ENCODE measurements around the gene MRPS24.

Gene MRPS24

DNA sequence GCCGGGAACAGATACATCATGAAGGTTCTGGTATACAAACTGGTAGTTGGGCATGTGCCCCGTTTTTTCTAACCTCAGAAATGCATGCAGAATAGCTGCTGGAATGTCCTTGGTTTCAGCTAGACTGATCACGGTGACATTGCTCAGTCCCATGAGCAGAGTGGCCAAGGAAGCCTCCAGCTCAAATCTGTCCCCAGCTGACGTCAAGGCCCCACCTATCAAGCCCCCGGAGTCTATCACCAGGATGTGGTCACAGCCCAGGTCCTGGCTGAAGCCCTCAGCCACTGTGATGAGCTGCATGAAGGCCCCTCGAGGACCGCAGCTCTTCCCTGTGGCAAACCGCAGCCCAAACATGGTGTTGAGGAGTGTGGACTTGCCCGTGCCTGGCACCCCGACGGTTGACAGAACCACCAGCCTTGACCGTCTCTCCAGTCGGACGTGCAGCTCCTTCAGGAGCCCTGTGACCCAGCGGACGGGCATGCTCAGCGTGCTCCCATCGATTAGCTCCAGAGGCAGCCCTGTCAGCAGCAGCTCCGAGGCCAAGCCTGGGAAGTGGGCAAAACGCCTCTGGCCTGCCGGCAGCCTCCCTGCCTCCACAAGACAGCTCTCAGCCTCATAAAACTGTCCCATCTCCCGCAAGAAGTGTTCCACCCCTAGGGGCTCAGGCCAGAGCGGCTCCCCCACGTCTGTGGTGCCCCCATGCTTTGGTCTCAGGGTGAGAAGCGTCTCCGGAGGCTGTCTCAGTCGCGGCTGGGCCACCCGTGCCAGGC is 7.8 kb upstream of the MRPS24 start:
- no peak for DNase-seq

DNA sequence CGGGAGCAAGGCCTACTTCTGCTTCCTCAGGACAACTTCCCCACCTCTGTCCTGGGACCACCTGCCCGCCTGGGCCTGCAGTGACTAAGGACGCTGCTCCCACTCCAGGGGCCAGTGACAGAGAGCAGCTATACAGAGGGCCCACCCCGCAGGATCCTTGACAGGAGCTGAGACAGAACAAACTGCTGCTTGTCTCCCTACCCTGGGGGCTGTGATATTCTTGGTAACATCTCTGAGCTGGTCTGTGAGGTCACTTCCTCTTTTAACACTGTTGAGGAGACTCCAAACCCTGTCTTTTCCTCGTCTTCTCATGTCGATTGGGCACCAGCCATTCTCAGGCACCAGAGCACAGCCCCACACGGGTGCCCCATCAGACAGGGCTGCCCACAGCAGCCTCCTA is 6.9 kb upstream of the MRPS24 start:
- no peak for DNase-seq

DNA sequence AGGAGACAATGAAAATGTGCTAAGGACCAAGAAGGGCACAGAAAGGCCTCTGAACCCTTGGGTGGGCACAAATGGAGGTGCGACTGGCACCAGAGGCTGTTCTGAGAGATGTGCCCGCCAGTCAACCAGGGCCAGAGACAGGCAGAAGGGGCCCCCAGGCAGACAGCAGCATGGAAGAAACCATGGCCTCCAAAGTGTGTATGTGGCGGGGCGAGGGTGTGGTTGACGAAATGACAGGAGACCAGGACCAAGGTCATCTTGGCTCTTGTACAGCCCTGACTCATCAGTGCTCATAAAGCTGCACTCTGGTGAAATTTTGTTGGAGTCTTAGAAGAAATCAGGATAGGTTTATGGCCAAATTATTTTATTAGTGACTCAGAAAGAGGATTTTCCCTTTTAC is 4.0 kb upstream of the MRPS24 start:
- no peak for DNase-seq

DNA sequence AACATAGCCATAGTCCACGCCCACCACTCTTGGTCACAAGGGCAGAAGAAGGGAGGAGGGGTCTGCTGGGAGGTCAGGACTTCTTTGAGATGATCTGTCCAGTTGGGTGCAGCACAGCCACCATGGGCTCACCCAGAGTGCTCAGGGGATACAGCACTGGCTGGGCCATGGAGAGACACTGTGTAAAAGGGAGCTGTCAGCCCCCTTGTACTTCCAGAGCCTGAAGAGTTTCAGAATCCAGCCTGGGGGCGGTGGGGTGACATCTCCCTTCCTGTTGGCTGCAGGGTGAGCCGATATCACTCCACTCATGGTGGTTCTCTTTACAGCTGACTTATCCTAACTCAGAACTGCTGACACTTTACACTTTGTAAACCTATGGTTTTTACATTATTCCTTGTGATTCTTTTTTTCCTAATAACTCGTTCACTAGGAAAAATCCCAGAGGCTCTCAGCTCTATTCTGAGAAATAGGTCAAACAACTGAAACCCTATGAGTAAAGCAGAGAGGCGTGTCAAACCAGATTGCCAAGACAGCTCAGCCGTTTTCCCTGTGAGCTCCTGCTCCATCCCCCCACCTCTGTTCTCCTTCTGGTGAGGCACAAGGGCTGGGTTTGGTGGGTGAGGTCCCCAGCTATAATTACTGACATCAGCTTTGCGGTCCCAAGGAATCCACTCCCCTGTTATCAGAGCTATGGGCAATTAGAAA is 3.2 kb upstream of the MRPS24 start:
- no peak for DNase-seq

DNA sequence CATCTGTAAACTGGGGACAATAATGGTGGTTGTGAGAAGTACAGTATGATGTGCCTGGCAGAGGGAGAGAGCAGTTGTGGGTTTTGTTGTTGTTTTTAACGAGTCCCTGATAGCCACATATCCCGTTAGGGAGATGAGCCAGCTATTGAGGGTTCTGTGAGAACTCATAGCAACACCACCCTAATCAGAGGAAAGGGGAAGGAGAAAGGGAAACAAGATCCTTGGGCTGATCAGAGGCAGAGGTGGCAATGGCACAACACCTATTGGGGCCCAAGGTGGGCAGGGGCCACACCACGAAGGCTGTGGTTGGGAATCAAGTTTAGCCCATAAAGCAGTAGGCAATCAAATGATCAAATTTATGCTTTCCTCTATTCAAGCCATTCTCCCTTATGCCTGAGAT is 1.7 kb upstream of the MRPS24 start:
- DNase-seq: no peak

DNA sequence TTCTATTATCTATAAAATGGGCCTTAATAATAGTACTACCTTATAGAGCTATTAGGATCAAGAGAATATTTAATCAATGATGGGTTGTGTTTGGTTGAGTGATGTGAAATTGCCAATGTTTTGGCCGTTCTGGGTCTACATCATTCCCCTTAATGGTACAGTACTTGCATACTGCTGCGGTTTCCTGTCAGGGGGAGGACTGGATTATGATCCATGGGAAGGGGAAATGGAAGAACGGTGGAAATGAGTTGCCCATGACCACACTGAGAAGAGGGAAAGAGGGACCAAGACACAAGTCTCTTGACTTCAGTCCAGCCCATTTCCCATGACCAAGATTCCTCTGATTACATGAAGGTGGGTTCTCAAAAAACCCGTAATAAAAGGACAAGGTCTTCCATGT is 999 bp upstream of the MRPS24 start:
- no peak for DNase-seq

DNA sequence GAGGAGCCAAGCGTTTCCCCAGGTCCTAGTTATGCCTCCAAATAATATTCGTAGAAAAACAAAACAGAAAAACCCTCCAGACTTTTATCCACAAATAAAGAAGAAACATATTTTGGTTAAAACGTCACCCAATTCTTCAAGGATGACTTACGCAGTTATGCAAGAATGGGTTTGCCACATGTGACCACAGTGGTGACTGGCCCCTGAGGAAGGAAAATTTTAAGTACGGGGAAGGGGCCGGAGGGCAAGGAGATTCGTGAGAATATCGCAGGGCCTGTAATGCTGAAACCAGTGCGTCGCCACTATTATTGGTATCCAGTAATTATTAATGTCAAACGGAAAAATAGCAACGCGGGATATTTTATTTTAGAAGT is 537 bp upstream of the MRPS24 start:
- DNase-seq: no peak

DNA sequence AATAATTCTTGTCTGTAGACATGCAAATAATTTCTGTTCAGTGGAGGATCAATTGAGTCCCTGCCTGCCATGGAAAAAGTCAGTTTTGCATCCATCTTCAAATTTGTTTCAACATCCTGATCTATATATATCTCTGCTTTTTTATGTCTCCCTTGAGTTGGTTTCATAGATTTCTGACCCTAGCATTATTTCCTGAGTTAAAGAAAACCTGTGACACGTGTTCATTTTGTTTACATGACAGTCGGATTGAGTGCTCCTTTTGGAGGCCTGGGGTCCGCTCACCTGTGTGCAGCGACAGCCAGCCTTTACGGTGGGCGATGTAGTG is 674 bp downstream of the MRPS24 start:
- no peak for DNase-seq

DNA sequence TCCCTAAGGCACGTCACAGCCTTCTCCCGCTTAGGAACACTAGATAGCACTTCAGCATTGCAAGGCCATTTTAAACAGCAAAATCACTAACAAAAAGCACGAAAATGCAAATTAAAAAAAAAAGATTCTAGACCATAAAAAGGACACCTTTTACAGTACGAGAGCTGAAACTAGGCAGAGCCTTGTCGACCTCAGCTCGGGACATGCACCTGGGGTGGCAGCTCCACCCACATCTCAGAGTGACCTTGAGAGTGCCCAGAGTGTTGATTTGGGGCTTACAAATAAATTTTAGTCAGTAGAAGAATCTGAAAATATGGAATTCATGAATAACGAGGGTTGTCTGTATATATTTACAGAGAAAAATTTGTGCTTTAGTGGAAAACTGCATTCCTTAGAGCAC is 1.1 kb downstream of the MRPS24 start:
- DNase-seq: no peak

DNA sequence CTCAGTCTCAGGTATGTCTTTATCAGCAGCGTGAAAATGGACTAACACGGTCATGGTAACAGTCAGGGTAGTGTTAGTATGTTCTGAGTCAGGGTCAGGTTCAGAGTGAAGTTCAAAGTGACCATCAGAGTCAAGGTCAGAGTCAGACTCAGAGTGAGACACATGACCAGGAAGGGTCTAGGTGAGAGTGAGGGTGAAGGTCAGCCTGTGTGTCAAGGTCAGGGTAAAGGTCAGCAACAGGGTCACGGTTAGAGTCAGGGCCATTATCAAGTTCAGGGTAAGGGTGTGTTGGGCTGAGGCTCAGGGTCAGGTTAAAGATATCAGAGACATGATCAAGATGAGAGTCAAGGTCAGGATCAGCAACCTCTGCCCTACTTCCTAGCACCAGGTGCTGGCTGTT is 4.0 kb downstream of the MRPS24 start:
- no peak for DNase-seq

DNA sequence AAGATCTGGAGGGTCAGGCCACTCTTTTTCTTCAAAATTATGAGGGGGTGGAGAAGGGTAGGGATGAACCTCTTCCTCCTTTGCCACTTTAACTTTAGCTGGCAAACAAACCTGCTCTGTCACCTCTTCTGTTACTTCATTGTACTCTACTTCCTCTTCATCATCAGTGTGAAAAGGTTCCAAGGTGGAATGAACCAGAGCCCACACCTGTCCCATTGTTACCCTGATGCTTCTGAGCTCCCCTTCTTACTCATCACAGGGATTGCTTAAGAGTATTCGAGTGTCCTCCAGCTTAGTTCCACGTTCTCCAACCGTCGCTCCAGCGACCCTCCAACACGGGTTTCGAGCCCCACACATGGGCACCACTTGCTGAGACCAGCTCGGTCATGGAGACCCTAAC is 5.2 kb downstream of the MRPS24 start:
- DNase-seq: no peak

DNA sequence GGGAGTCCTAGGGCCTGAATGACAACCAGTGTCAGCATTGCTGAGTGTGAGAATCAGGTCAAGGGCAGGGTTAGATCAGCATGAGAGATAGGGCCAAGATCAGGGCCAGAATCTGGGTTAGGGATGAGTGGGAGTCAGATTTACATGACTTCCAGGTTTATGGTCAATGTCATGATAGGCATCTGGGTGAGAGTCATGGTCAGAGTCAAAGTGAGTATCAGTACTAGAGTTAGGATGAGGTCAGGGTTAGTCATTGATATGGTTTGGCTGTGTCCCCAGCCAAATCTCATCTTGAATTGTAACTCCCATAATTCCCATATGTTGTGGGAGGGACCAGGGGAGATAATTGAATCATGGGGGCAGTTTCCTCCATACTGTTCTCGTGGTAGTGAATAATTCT is 12.3 kb downstream of the MRPS24 start:
- DNase-seq: no peak

DNA sequence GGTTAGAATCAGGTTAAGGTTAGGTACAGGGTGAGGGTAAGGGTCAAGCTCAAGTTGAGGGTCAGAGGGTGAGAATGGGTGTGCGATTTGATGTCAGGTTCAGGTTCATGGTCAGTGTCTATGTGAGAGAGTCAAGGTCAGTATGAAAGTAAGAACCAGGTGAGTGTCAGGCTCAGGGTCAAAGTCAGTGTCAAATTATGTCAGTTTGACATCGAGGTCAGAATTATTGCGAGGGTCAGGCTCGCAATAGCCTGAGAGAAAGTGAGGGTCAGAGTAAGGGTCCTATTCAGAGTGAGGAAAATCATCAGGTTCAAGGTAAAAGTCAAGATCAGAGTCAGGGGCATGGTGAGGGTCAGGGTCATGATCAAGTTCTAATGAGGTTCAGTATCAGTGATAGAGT is 13.0 kb downstream of the MRPS24 start:
- no peak for DNase-seq

DNA sequence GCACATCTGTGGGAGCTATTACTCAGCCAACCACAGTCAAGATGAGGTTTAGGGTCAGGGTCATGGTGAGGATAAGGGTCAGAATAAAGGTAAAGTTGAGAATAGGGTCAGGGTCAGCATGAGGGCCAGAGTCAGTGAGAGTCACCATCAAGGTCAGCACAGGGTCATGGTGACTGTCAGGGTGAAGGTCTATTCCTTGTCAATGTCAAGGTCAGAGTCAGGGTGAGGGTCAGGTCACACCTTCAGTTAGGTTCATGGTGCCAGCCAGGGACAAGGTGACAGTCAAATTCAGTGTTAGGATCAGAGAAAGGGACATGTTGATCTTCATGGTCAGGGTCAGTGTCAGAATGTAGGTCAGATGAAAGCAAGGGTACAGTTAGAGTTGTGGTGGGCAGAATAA is 14.1 kb downstream of the MRPS24 start:
- no peak for DNase-seq

DNA sequence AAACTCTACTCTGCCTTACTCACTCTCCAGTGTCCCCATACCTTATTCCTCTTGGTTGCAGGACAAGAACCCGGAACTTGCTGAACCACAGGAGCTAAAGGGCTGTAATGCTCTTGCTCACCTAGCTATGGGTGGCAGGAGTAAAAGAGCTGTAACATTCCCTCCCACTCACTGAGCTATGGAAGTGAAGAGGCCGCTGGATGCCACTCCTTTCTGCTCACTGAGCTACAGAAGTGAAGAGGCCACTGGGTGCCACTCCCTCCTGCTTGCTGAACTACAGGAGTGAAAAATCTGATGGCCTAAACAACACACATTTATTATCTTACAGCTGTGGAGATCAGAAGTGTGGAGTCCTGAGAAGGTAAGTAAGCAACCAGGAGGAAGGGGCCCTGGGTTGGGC is 17.5 kb downstream of the MRPS24 start:
- no peak for DNase-seq

DNA sequence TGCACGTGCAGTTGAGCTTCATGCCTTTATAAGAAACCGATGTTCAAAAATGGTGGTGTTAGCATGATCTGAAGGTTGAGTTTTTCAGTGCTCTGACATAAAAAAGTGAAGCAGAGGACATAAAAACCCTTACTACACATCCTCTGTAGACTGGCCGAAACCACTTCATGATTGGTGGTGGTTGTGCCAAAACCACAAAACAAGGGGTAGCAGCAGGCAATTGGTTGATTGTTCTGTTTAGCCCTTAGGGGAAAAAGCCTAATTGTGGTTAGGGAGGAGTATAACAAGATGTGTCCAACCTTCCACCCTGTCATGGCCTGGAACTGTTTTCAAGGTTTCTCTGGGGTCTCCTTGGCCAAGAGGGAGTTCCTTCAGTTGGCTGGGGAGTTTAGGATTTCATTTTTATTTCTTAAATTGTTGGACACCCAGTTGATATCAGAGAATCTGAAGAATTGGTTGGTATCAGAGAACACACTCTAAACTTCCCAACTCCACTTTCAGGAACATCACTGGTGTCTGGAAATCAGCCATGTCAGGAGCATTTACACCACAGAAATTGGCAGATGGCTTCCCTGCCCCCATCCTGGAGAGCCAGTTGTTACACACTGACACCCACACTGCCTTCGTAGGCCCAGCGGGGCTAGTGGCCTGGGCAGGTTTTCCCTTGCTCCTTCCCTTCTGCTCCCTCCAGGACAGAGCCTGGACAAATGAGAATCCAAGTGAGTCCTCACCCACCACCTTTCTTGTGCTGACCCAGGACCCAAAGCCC is 18.8 kb downstream of the MRPS24 start:
- DNase-seq: no peak

DNA sequence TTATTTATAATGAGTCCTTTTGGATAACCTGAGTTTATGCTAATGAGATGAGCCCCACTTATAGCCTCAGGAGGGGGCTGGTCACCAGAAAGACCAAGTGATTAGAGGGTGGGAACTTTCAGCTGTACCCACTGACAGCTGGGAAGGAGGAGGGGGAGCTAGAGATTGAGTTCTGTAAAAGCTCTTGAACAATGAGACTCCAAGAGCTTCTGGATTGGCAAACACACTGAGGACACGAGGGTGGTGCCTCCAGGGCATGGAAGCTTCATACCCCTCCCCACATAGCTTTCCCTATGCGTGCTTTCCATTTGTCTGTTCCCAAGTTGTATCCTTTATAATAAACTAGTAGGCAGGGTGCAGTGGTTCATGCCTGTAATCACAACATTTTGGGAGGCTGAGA is 20.3 kb downstream of the MRPS24 start:
- DNase-seq: no peak

DNA sequence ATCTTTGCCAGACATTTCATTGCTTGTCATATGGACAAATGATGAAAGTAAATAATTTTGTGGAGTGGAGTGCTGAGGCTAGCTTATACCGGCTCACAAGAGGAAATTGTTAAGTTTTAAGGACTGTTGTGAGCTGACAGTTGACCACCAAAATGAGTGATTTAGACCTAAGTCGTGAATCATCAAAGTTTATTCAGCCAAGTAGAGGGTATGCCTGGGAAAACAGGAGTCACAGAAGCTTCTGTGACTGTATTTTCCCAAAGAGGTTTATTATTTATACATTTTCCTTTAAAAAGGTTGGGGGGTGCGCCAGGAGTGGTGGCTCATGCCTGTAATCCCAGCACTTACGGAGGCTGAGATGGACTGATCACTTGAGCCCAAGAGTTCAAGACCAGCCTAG is 21.8 kb downstream of the MRPS24 start:
- no peak for DNase-seq

DNA sequence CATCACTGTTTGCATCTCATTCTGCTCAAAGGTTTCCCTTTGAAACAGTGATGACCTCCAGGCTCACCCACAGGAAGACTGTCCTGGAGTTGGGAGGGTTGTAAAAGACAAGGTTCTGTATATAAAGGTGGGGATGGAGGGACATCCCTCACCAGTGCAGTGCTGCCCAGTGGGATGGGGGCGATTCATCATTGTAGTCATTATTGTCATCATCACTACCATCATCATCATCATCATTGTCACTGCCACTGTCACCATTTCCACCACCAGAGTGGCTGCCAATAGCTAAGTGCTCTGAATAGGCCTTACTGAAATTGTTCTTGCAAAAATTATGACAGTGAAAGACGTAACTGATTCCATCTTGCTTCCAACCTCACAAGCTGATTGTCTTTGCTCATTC is 24.7 kb downstream of the MRPS24 start:
- no peak for DNase-seq

DNA sequence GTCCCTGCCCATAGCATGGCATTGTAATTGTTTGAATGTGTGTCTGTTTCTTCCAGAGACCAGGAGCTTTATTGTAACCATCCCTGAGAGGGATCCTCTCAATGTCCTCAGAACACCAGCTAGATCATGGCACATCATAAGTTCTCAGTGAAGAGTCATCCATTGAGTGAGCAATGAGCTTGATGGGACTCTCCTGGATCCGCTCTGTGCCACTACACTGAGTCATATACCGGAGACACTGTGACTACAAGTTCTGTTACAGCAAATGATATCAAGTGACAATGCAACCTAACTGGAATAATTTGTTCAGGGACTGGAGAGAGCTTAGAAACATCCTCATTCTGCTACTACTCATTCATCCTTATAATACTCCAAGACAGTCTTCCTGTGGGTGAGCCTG is 25.1 kb downstream of the MRPS24 start:
- DNase-seq: no peak

DNA sequence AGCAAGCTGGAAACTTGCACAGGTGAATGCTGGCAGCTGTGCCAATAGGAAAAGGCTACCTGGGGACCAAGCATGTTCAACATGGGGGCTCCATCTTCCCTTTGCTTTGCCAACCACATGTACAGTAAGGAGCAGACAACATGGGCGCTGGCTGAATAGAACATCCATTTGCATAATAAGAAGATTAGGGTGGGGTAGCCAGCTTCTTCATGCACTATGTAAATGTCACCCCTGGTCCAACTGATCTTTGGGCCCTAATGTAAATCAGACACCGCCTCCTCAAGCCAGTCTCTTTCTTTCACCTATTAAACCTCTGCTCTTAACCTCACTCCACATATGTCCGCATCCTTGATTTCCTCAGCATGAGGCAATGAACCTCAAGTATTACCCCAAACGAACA is 26.0 kb downstream of the MRPS24 start:
- no peak for DNase-seq

DNA sequence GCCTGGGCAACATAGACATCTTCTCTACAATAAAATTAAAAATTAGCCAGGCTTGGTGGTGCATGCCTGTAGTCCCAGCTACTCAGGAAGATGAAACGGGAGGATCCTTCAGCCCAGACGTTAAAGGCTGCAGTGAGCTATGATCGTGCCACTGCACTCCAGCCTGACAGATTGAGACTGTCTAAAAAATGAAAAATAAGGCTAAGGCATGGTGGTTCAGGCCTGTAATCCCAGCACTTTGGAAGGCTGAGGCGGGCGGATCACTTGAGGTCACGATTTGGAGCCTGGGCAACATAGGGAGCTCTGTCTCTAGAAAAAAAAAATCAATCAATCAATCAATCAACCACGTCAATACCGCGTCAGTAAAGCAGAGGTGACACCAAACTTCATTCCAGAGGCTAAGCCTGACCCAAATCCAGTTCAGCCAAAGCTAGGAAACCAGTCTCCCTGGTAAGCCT is 31.1 kb downstream of the MRPS24 start:
- DNase-seq: no peak

DNA sequence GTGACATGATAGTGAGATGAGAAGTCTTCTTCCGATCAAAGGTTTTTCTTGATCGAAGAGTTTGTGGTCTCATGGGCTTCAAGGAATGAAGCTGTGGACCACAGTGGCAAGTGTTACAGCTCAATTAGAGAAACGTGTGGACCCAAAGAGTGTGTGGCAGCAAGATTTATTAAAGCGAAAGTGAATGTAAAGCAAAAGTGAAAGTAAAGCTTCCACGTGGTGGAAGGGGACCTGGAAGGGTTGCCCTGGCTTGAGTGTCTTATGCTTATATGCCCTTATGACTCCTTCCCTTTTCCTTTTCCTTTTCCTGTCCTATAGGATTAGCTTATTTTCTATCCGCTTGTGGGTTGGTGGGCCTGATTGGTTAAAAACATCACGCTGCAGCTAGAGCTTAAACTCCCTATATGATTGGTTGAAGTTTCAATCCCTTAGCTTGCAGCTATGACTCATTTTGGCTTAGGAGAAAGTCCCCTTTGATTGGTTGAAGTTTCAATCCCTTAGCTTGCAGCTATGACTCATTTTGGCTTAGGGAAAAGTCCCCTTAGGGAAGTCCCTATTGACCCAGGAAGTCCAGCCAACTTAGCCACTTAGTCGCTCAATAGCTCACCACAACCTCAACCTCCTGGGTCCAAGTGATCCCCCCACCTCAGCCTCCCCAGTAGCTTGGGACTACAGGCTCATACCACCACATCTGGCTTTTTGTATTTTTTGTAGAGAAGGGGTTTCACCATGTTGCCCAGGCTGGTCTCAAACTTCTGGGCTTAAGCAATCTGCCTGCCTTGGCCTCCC is 34.7 kb downstream of the MRPS24 start:
- DNase-seq: peak; percentile 63

Data from NCI-H2029 treated with DMSO at 0.1 percent for 48 hours (cell line).